Body of pancreas (tissue), 4 donors: ENCODE measurements around the gene DLG2.

Source experiments
- CTCF ChIP-seq, 7 experiments: fragments of 450-650 bp in 4 of 7; fragments of 200-600 bp in 3 of 7; sonication (generic) in 3 of 7; IDR thresholded peaks; one replicate each; pipeline ENCODE4 v1.5.1; 2016 to 2019; ENCODE audit warnings: antibody characterized with exemption in 7 of 7
- POLR2A ChIP-seq, 3 donors: fragments of 450-650 bp; IDR thresholded peaks; one replicate each; pipeline ENCODE4 v1.6.1; 2016; ENCODE audit warnings: antibody characterized with exemption in 3 of 3, mild to moderate bottlenecking in 2 of 3

GRCh38 chr11:84819537-84819936 lies 807.6 kb downstream of the DLG2 start:
- no peak for TF ChIP-seq POLR2A (IDR thresholded peaks at IDR 0.05)
- no peak for TF ChIP-seq CTCF (IDR thresholded peaks at IDR 0.05)
